Gastroesophageal sphincter (tissue), 4 donors: ENCODE results near the gene RGS11. TPM values are rescaled to one million over a fixed set of nuclear protein-coding genes. Genes with fewer than 3 reads are reported as not detected.

Experiments
- ATAC-seq: fragments of 150-250 bp; one replicate; pipeline ENCODE4 v1.9.1; 2016; ENCODE audit warnings: mild to moderate bottlenecking, moderate library complexity
- H3K27ac ChIP-seq, 4 donors: fragments of 200-600 bp; sonication (generic) in 3 of 4; 1 replicate in 3 of 4; 2 replicates in 1 of 4; pipeline ENCODE4 v1.5.1; 2016 to 2019
- H3K27me3 ChIP-seq: fragments of 200-600 bp; sonication (generic); one replicate; pipeline ENCODE4 v1.5.1; 2019
- H3K36me3 ChIP-seq, 2 donors: fragments of 200-600 bp; sonication (generic); one replicate each; pipeline ENCODE4 v1.5.1; 2019; ENCODE audit warnings: control low read depth in 1 of 2
- H3K4me1 ChIP-seq, 3 donors: fragments of 200-600 bp; sonication (generic); 1 replicate in 2 of 3; 2 replicates in 1 of 3; pipeline ENCODE4 v1.5.1; 2016 to 2019; ENCODE audit warnings: control low read depth in 2 of 3
- H3K4me3 ChIP-seq, 2 donors: fragments of 200-600 bp; sonication (generic); one replicate each; pipeline ENCODE4 v1.5.1; 2019; ENCODE audit warnings: mild to moderate bottlenecking in 1 of 2, moderate library complexity in 1 of 2
- H3K9me3 ChIP-seq, 3 donors: fragments of 200-600 bp; sonication (generic); one replicate each; pipeline ENCODE4 v1.5.1; 2017 to 2019; ENCODE audit warnings: control low read depth in 2 of 3
- CTCF ChIP-seq, 4 experiments: fragments of 200-600 bp in 2 of 4; fragments of 450-650 bp in 2 of 4; sonication (generic) in 1 of 4; IDR thresholded peaks; one replicate each; pipeline ENCODE4 v1.5.1; 2017 to 2019; ENCODE audit warnings: antibody characterized with exemption in 4 of 4, mild to moderate bottlenecking in 2 of 4, moderate library complexity in 2 of 4
- EP300 ChIP-seq: sonication (generic); formaldehyde crosslinking; IDR thresholded peaks from one replicate; pipeline ENCODE4 v1.6.1; 2017; ENCODE audit warnings: antibody characterized with exemption, mild to moderate bottlenecking
- POLR2A ChIP-seq, 2 donors: fragments of 450-650 bp; IDR thresholded peaks; one replicate each; pipeline ENCODE4 v1.6.1; 2017; ENCODE audit warnings: antibody characterized with exemption in 2 of 2, mild to moderate bottlenecking in 2 of 2, moderate library complexity in 1 of 2
- POLR2AphosphoS5 ChIP-seq: sonication (generic); formaldehyde crosslinking; IDR thresholded peaks from one replicate; pipeline ENCODE4 v1.6.1; 2017; ENCODE audit warnings: antibody characterized with exemption
- WGBS, 2 donors: methylation state at CpG; one replicate each; pipeline ENCODE4 v1.1.5; 2018; ENCODE audit warnings: low coverage in 1 of 2; 5-methylcytosine and 5-hydroxymethylcytosine counted together
- total RNA-seq, 4 donors: library from RNA; depleted of rRNA; stranded (reverse); fragments of >200 nt; gene quantifications; one replicate each; pipeline ENCODE4 v1.1.0, GENCODE V29; 2016

The RGS11 gene
- total RNA-seq, 4 donors from 2014 or later = 3.0 to 11.5 (median 10.1) TPM

- no peak overlapping the region for H3K27ac ChIP-seq
- no peak for ATAC-seq
- no peaks in the 10 kb centered on the region for H3K27me3 ChIP-seq
- TF ChIP-seq POLR2A (IDR thresholded peaks at IDR 0.05) (no peak), POLR2AphosphoS5 (no peak), CTCF (IDR thresholded peaks at IDR 0.05) (no peak), EP300 (no peak)
- WGBS, 2 donors = no CpG with 5 or more reads among the region's 23 CpGs
- no peaks in the 10 kb centered on the region for H3K4me1 ChIP-seq
- no peak overlapping the region for H3K4me3 ChIP-seq
- no peaks in the 10 kb centered on the region for H3K9me3 ChIP-seq
- peaks cover 0 to 64% of the 10 kb centered on the region in 2 donors for H3K36me3 ChIP-seq
Observed at GRCh38 chr16:264440-264951, 11.2 kb downstream of the RGS11 start.

- TF ChIP-seq POLR2AphosphoS5 (no peak), CTCF (IDR thresholded peaks at IDR 0.05) (no peak), EP300 (no peak), POLR2A (IDR thresholded peaks at IDR 0.05) (no peak)
- Histone ChIP-seq H3K4me3 (no peak overlapping the region), H3K4me1 (no peaks in the 10 kb centered on the region), H3K9me3 (no peaks in the 10 kb centered on the region), H3K36me3 (peaks cover 0 to 70% of the 10 kb centered on the region in 2 donors), H3K27me3 (no peaks in the 10 kb centered on the region), H3K27ac (no peak overlapping the region)
- no peak for ATAC-seq
- WGBS, 2 donors = 90% methylated on average over 3 of the region's 17 CpGs; no CpG with 5 or more reads in 1 of the 2 donors
Observed at GRCh38 chr16:263944-264343, 11.8 kb downstream of the RGS11 start.

GRCh38 chr16:263182-263774 is 12.5 kb downstream of the RGS11 start:
- 85 to 88% methylated on average over 5 to 8 of the region's 35 CpGs for WGBS, 2 donors
- no peaks in the 10 kb centered on the region for H3K4me1 ChIP-seq

GRCh38 chr16:262121-262745 is 13.5 kb downstream of the RGS11 start:
- WGBS, 2 donors = 94% methylated on average over 12 of the region's 29 CpGs; no CpG with 5 or more reads in 1 of the 2 donors
- no peaks in the 10 kb centered on the region for H3K4me1 ChIP-seq
- H3K36me3 ChIP-seq = peaks cover 0 to 83% of the 10 kb centered on the region in 2 donors

More at GRCh38 chr16:263182-263774, 12.5 kb downstream of the RGS11 start:
- Histone ChIP-seq H3K27ac (no peak overlapping the region), H3K36me3 (peaks cover 0 to 75% of the 10 kb centered on the region in 2 donors), H3K9me3 (no peaks in the 10 kb centered on the region), H3K27me3 (no peaks in the 10 kb centered on the region), H3K4me3 (no peak overlapping the region)
- ATAC-seq = no peak
- TF ChIP-seq POLR2AphosphoS5 (no peak), CTCF (IDR thresholded peaks at IDR 0.05) (no peak), EP300 (no peak), POLR2A (IDR thresholded peaks at IDR 0.05) (no peak)

More at GRCh38 chr16:262121-262745, 13.5 kb downstream of the RGS11 start:
- Histone ChIP-seq H3K27me3 (no peaks in the 10 kb centered on the region), H3K27ac (no peak overlapping the region), H3K9me3 (no peaks in the 10 kb centered on the region), H3K4me3 (no peak overlapping the region)
- ATAC-seq = no peak
- TF ChIP-seq POLR2AphosphoS5 (no peak), EP300 (no peak), CTCF (IDR thresholded peaks at IDR 0.05) (no peak), POLR2A (IDR thresholded peaks at IDR 0.05) (no peak)
